Keratinocyte (primary cell): ENCODE results near the gene BMX. TPM values are rescaled to one million over a fixed set of nuclear protein-coding genes. Genes with fewer than 3 reads are reported as not detected.
A peak's percentile ranks its signal among the peaks of the same experiment; 100 is the strongest.

Source experiments
- DNase-seq: peaks from one replicate; pipeline ENCODE4 v3.0.0-alpha.2; 2011; ENCODE audit warnings: low read depth, missing footprints, low spot score
- FAIRE-seq: peaks from 2 replicates; lab custom pipeline; 2011; peaks lifted over from hg19 to GRCh38; lab: Jason Lieb, UNC
- H2AFZ ChIP-seq: 2 replicates; pipeline ENCODE4 v1.6.0; 2012; ENCODE audit warnings: low read length, control low read depth, inconsistent platforms; ENCODE audit not compliant: control insufficient read depth
- H3K27ac ChIP-seq: 2 replicates; pipeline ENCODE4 v1.5.1; 2011; ENCODE audit warnings: low read length; ENCODE audit not compliant: control insufficient read depth, insufficient read depth
- H3K27me3 ChIP-seq: 3 replicates; pipeline ENCODE4 v1.6.0; 2011; ENCODE audit warnings: low read length; ENCODE audit not compliant: control insufficient read depth, insufficient read depth; ENCODE audit errors: extremely low read depth
- H3K36me3 ChIP-seq, 2 experiments: 2 replicates in 1 of 2; 3 replicates in 1 of 2; pipeline ENCODE4 v1.5.1; 2011; ENCODE audit warnings: low read length in 2 of 2, mild to moderate bottlenecking in 1 of 2; ENCODE audit not compliant: control insufficient read depth in 2 of 2, insufficient read depth in 2 of 2; ENCODE audit errors: extremely low read depth in 1 of 2
- H3K4me1 ChIP-seq: 3 replicates; pipeline ENCODE4 v1.5.1; 2011; ENCODE audit warnings: low read length; ENCODE audit not compliant: control insufficient read depth, insufficient read depth; ENCODE audit errors: extremely low read depth
- H3K4me2 ChIP-seq: 3 replicates; pipeline ENCODE4 v1.6.0; 2011; ENCODE audit warnings: low read depth, low read length; ENCODE audit not compliant: control insufficient read depth, insufficient read depth; ENCODE audit errors: extremely low read depth
- H3K4me3 ChIP-seq, 3 experiments: fragments of 200-600 bp in 1 of 3; sonication (generic) in 1 of 3; 2 replicates in 2 of 3; 3 replicates in 1 of 3; pipeline ENCODE4 v1.5.1; 2011 to 2016; ENCODE audit warnings: low read length in 3 of 3, mild to moderate bottlenecking in 3 of 3, control low read depth in 2 of 3, inconsistent platforms in 1 of 3, low read depth in 1 of 3, mixed read lengths in 1 of 3, mixed run types in 1 of 3, moderate library complexity in 1 of 3; ENCODE audit not compliant: control insufficient read depth in 2 of 3, insufficient read depth in 2 of 3; ENCODE audit errors: extremely low read depth in 1 of 3
- H3K79me2 ChIP-seq: 2 replicates; pipeline ENCODE4 v1.6.0; 2012; ENCODE audit warnings: low read length; ENCODE audit not compliant: control insufficient read depth, insufficient read depth
- H3K9ac ChIP-seq: 3 replicates; pipeline ENCODE4 v1.6.0; 2011; ENCODE audit warnings: low read length; ENCODE audit not compliant: control insufficient read depth, insufficient read depth; ENCODE audit errors: extremely low read depth
- H3K9me1 ChIP-seq: 3 replicates; pipeline ENCODE4 v1.6.0; 2011; ENCODE audit warnings: low read length; ENCODE audit not compliant: control insufficient read depth, insufficient read depth; ENCODE audit errors: extremely low read depth
- H3K9me3 ChIP-seq: 2 replicates; pipeline ENCODE4 v1.5.1; 2012; ENCODE audit warnings: low read depth, low read length; ENCODE audit not compliant: control insufficient read depth
- H4K20me1 ChIP-seq: 3 replicates; pipeline ENCODE4 v1.6.0; 2011; ENCODE audit warnings: low read length; ENCODE audit not compliant: control insufficient read depth, insufficient read depth; ENCODE audit errors: extremely low read depth
- CTCF ChIP-seq, 3 experiments: IDR thresholded peaks in 1 of 3; conservative IDR thresholded peaks in 1 of 3; optimal IDR thresholded peaks in 1 of 3; 2 replicates in 2 of 3; 3 replicates in 1 of 3; pipeline versions ENCODE3 to v1.5.1; 2011; ENCODE audit warnings: low read length in 3 of 3, mild to moderate bottlenecking in 3 of 3, moderate library complexity in 2 of 3, control low read depth in 1 of 3, inconsistent platforms in 1 of 3; ENCODE audit not compliant: insufficient read depth in 2 of 3; ENCODE audit errors: extremely low read depth in 1 of 3
- EZH2 ChIP-seq: IDR thresholded peaks from one replicate; pipeline ENCODE4 v1.6.1; 2012; ENCODE audit warnings: inconsistent platforms, mild to moderate bottlenecking, low read length, moderate library complexity
- dilution Hi-C: fragments of 300-500 bp; cut with MboI; formaldehyde crosslinking; loops from one replicate; pipeline ENCODE4 v1.7.0; 2020; ENCODE audit warnings: low sequenced_read_pairs; ENCODE audit not compliant: extremely low pct_ligation_motif_present
- polyA plus RNA-seq, 5 experiments: library from polyadenylated mRNA; depleted of rRNA in 3 of 5; stranded (reverse) in 3 of 5; stranded (forward) in 1 of 5; unstranded in 1 of 5; fragments of >200 nt; gene quantifications; 1 replicate in 1 of 5; 2 replicates in 3 of 5; 3 replicates in 1 of 5; pipeline versions ENCODE4 v1.2.1 to v1.2.3, GENCODE V29; 2011 to 2012; ENCODE audit warnings: missing spikeins in 2 of 5, low read depth in 1 of 5, low replicate concordance in 1 of 5

Gene BMX
- polyA plus RNA-seq, 1 donor (not counting 4 experiments of a cell fraction or from before 2014, with no cell fraction given) = 0.09 TPM

- H2AFZ ChIP-seq = no peak overlapping the region
- no peak for FAIRE-seq
- H3K27me3 ChIP-seq = peaks cover 6% of the 10 kb centered on the region
- DNase-seq = no peak
- dilution Hi-C loops = no loop called here
- H3K79me2 ChIP-seq = no peaks in the 10 kb centered on the region
- H3K27ac ChIP-seq = no peak overlapping the region
- no peaks in the 10 kb centered on the region for H3K9me3 ChIP-seq
- no peaks in the 10 kb centered on the region for H3K36me3 ChIP-seq
- no peak overlapping the region for H3K4me2 ChIP-seq
- TF ChIP-seq EZH2 = no peak
- peak; percentile 34 to 74 (median 54) for TF ChIP-seq CTCF (optimal IDR thresholded peaks at IDR 0.05 in 1 of 3, IDR thresholded peaks at IDR 0.05 in 1 of 3, conservative IDR thresholded peaks at IDR 0.05 in 1 of 3; ENCODE audit: extremely low read depth in 1 of 3, insufficient read depth in 2 of 3, low read length in 3 of 3)
- H3K9me1 ChIP-seq = no peaks in the 10 kb centered on the region
- H3K4me3 ChIP-seq = no peak overlapping the region
- H3K9ac ChIP-seq = no peak overlapping the region
- H4K20me1 ChIP-seq = no peaks in the 10 kb centered on the region
- no peaks in the 10 kb centered on the region for H3K4me1 ChIP-seq
Measured at GRCh38 chrX:15594371-15594770, 93.8 kb downstream of the BMX start.

- Histone ChIP-seq H3K4me1 (no peaks in the 10 kb centered on the region), H3K4me2 (no peak overlapping the region), H4K20me1 (no peaks in the 10 kb centered on the region), H2AFZ (no peak overlapping the region), H3K27me3 (peaks cover 2% of the 10 kb centered on the region), H3K27ac (no peak overlapping the region), H3K9me3 (no peaks in the 10 kb centered on the region), H3K36me3 (no peaks in the 10 kb centered on the region), H3K79me2 (no peaks in the 10 kb centered on the region), H3K4me3 (no peak overlapping the region), H3K9me1 (no peaks in the 10 kb centered on the region), H3K9ac (no peak overlapping the region)
- dilution Hi-C loops = no loop called here
- no peak for TF ChIP-seq EZH2
- TF ChIP-seq CTCF (optimal IDR thresholded peaks at IDR 0.05 in 1 of 3, IDR thresholded peaks at IDR 0.05 in 1 of 3, conservative IDR thresholded peaks at IDR 0.05 in 1 of 3; ENCODE audit: extremely low read depth in 1 of 3, insufficient read depth in 2 of 3, low read length in 3 of 3) = no peak
- DNase-seq (no peak), FAIRE-seq (no peak)
Measured at GRCh38 chrX:15598026-15598425, 97.4 kb downstream of the BMX start.
